Subcutaneous adipose tissue (tissue), 4 donors: Measurements from ENCODE around the gene ATP8A1. TPM values are rescaled to one million over a fixed set of nuclear protein-coding genes. Genes with fewer than 3 reads are reported as not detected.

Experiments used
- total RNA-seq, 4 donors: library from RNA; depleted of rRNA; stranded (reverse); fragments of >200 nt; gene quantifications; one replicate each; pipeline ENCODE4 v1.1.0, GENCODE V29; 2016
- TF ChIP-seq, protein P1 (sequence below): fragments of 450-650 bp; IDR thresholded peaks from one replicate; pipeline ENCODE4 v1.5.1; 2016; ENCODE audit warnings: low read depth, mild to moderate bottlenecking, control low read depth, antibody characterized with exemption, moderate library complexity

Gene ATP8A1
- total RNA-seq, 4 donors from 2014 or later: 17.6 to 38.5 (median 21.0) TPM

DNA sequence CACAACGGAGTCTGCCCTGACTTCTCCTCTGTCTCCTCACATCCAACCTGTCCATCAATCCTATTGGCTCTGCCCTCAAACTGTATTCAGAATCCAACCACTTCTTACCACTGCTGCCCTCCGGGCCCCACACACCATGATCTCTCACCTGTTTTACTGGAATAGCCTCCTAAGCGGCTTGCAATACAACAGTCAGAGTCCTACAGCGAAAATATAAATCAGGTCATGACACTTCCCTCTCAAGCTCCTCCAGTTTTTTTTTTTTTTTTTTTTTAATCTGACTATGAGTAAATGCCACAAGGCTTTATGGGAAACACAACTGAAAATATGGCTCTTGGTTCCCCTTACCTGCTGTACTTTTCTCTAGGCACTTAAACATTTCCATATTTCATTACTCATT, 216.8 kb downstream of the ATP8A1 start:
- TF ChIP-seq, protein P1, sequence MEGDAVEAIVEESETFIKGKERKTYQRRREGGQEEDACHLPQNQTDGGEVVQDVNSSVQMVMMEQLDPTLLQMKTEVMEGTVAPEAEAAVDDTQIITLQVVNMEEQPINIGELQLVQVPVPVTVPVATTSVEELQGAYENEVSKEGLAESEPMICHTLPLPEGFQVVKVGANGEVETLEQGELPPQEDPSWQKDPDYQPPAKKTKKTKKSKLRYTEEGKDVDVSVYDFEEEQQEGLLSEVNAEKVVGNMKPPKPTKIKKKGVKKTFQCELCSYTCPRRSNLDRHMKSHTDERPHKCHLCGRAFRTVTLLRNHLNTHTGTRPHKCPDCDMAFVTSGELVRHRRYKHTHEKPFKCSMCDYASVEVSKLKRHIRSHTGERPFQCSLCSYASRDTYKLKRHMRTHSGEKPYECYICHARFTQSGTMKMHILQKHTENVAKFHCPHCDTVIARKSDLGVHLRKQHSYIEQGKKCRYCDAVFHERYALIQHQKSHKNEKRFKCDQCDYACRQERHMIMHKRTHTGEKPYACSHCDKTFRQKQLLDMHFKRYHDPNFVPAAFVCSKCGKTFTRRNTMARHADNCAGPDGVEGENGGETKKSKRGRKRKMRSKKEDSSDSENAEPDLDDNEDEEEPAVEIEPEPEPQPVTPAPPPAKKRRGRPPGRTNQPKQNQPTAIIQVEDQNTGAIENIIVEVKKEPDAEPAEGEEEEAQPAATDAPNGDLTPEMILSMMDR: no peak

DNA sequence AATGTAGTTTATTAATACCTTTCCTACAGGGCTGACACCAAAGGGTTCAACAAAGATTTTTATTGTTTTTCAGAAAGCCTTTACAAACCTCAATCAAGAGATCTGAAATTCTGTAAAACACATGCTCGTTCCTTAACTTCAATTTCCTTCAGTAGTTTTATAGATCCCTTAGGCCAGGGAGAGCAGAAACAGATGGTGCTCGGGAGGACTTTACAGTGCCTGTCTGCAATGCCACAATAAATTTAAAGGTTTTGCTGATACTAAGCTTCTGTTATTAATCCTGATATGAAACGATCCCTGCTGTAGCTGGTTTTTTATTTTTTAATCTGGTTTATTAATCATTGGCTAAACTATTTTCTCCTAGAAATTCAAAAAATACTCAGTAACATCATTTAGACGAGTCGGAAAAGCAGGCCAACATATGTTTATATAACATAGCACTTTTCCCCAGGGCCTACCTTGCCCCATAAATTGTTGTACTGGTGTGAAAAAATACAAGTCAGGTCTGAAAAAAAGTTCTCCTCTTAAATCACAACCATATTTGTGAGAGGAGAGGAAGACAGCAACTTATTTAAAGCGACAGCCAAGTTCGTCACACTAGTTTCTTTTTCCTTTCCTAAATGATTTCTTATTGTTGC, 219.9 kb downstream of the ATP8A1 start:
- TF ChIP-seq, protein P1: no peak

DNA sequence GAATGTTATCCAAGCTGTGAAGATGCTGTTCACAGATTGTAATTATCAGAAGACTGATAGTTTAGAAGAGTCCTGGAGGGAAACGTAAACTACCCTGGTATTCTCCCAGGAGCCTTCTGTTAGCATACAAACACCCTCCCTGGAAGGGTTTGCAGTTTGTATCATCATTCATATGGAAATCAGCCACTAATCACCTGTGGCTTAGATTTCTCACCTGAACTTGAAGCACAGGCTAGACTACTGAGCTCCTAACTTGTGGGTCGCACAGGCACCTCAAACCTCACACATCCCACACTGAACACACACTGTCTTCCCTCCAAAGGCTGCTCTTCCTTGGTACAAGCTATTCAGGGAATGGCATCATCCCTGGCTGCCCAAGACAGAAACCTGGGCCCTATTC, 228.9 kb downstream of the ATP8A1 start:
- TF ChIP-seq, protein P1: no peak

DNA sequence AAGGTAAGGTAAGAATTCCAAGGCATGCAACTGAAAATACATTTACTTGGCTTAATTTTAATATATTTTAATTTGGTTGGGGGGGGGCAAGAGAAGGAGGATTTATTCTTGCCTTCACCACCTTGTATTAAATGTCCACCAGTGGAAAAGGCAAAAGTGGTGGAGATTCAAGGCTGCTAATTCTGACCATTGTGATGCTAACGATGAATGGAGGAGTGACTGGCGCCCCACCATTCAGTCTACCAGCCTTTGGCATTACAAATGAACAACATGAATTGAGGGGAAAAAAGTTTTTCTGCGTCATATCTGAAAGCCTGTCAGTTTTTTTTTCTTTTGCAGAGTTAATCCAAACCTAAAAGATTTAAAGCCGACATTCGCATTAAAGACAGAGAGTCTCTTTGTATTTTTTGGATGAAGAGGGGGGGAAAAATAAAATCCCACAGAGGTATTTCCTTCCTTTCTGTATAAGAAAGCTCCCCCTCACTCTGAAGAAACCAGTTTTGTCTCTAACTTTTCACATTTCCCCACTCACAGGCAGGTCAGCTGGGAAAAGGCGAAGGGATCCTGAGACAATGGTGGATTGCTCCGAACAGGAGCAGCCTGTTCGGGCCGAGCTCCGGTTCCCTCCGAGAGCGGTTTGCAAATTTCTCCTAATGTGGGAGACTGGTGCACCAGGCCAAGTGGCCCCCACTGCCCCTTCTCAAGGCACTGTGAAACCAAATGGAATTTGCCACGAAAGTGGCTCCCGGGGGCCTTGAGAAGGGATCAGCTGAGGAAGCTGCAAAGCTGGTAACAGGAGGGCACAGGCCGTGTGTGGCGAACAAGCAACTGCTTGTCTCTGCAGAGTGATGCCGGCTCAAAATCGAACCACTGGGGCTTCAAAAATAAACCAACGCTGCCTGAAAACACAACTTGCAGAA, 231.5 kb downstream of the ATP8A1 start:
- TF ChIP-seq, protein P1: no peak

DNA sequence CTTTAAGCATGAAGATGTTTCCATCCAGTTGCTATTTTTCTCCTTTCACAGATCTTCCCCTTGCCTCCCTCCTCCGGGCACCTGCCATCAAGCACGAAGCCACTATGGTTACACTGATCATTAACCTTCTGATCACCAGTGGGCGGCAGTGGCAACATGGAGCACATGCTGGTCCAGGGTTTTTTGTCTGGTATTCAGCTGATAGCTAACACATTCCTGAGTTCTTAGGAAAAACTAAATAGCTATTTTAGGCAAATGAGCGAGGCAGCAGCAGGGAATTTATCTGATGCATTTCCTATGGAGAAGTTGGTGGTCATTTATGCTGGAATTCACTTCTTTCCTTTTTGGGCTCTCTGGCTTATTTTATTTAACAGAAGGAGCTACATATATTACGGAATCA, 236.8 kb downstream of the ATP8A1 start:
- TF ChIP-seq, protein P1: no peak

DNA sequence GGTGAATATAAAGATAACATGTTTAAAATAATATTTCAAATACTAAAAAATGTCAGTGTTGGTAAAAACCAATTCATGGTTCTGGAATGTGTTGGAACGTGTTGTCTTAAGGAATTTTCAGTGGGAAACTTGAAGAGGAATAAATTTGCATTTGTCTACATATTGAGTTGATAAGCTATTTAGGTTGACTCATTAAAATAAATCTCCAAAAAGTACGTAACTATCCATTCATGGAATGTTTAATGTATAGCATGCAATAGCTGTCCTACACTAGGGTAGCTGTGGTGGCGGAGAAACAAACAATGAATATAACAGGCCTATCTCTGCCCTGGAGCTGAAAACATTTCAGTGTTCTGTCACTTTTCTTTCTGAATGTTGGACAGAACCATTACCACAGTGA, 239.4 kb downstream of the ATP8A1 start:
- TF ChIP-seq, protein P1: no peak

DNA sequence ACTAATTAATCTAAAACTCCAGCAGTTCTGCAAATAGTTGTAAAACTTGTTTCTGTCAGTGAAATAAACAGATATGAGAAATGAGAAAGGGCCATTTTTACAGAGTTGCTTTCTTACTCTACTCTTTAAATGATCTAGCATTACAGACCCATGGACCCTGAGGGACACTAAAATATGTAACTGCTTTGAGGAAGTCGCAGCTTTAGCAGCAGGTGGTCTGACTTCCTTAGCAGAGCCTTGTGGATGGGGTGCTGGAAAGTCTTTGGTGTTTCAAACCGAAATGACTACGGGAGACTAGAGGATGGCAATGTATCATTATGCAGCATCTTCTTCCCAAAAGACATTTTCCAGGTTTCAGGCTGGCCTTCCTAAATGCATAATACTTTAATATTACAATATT, 240.9 kb downstream of the ATP8A1 start:
- TF ChIP-seq, protein P1: no peak
